Tibial artery (tissue), 4 donors: Measurements from ENCODE around the gene MIX23.

Source experiments
- DNase-seq, 2 donors: peaks; one replicate each; pipeline ENCODE4 v3.0.0-alpha.2; 2019
- H3K27ac ChIP-seq, 2 donors: fragments of 200-600 bp; sonication (generic) in 1 of 2; 1 replicate in 1 of 2; 2 replicates in 1 of 2; pipeline ENCODE4 v1.5.1; 2018 to 2019; ENCODE audit warnings: mild to moderate bottlenecking in 1 of 2
- H3K27me3 ChIP-seq, 2 donors: fragments of 200-600 bp; sonication (generic) in 1 of 2; one replicate each; pipeline versions ENCODE4 v1.5.1 to v1.6.0; 2016 to 2019
- H3K36me3 ChIP-seq, 3 donors: fragments of 200-600 bp; sonication (generic) in 2 of 3; one replicate each; pipeline ENCODE4 v1.5.1; 2016 to 2019; ENCODE audit warnings: mild to moderate bottlenecking in 2 of 3
- H3K4me1 ChIP-seq, 4 donors: fragments of 200-600 bp; sonication (generic) in 2 of 4; 1 replicate in 3 of 4; 2 replicates in 1 of 4; pipeline ENCODE4 v1.5.1; 2016 to 2019
- H3K4me3 ChIP-seq, 2 donors: fragments of 200-600 bp; sonication (generic) in 1 of 2; 1 replicate in 1 of 2; 2 replicates in 1 of 2; pipeline ENCODE4 v1.5.1; 2018 to 2019; ENCODE audit warnings: mild to moderate bottlenecking in 2 of 2
- H3K9me3 ChIP-seq, 3 donors: fragments of 200-600 bp; sonication (generic) in 1 of 3; one replicate each; pipeline ENCODE4 v1.5.1; 2016 to 2019
- intact Hi-C: fragments of 100-400 bp; cut with DNase I; formaldehyde crosslinking; loops from one replicate; pipeline ENCODE4 v1.15.0; 2023; ENCODE audit warnings: low total_unique reads
- TF ChIP-seq, protein P1 (sequence below), 2 experiments: fragments of 200-600 bp in 1 of 2; fragments of 450-650 bp in 1 of 2; IDR thresholded peaks; one replicate each; pipeline ENCODE4 v1.5.1; 2017 to 2019; ENCODE audit warnings: antibody characterized with exemption in 2 of 2, mild to moderate bottlenecking in 1 of 2, moderate library complexity in 1 of 2

Gene MIX23

DNA sequence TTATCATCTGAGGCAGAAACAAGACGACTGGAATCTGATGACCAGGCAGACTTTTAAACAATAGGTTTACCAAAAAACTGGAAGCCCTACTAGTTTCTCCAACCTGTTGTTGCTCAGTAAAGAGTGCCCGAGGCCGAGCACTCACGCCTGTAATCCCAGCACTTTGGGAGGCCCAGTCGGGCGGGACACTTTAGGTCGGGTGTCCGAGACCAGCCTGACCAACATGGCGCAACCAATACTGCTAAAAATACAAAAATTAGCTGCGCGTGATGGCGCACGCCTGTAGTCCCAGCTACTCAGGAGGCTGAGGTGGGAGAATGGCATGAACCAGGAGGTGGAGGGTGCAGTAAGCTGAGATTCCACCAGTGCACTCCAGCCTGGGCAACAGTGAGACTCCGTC, 33.9 kb upstream of the MIX23 start:
- peaks cover 2 to 11% (median 3%) of the 10 kb centered on the region in 3 donors for H3K36me3 ChIP-seq
- peak overlapping the region; percentile 89 to 92 for H3K27ac ChIP-seq
- intact Hi-C loops, result no loop called here
- no peak for DNase-seq
- H3K9me3 ChIP-seq, result no peaks in the 10 kb centered on the region
- H3K4me3 ChIP-seq, result peak overlapping the region; percentile 68 to 88
- TF ChIP-seq, protein P1, sequence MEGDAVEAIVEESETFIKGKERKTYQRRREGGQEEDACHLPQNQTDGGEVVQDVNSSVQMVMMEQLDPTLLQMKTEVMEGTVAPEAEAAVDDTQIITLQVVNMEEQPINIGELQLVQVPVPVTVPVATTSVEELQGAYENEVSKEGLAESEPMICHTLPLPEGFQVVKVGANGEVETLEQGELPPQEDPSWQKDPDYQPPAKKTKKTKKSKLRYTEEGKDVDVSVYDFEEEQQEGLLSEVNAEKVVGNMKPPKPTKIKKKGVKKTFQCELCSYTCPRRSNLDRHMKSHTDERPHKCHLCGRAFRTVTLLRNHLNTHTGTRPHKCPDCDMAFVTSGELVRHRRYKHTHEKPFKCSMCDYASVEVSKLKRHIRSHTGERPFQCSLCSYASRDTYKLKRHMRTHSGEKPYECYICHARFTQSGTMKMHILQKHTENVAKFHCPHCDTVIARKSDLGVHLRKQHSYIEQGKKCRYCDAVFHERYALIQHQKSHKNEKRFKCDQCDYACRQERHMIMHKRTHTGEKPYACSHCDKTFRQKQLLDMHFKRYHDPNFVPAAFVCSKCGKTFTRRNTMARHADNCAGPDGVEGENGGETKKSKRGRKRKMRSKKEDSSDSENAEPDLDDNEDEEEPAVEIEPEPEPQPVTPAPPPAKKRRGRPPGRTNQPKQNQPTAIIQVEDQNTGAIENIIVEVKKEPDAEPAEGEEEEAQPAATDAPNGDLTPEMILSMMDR (IDR thresholded peaks at IDR 0.05), result no peak
- H3K27me3 ChIP-seq, result no peaks in the 10 kb centered on the region
- peaks cover 0 to 39% (median 24%) of the 10 kb centered on the region in 4 donors for H3K4me1 ChIP-seq

DNA sequence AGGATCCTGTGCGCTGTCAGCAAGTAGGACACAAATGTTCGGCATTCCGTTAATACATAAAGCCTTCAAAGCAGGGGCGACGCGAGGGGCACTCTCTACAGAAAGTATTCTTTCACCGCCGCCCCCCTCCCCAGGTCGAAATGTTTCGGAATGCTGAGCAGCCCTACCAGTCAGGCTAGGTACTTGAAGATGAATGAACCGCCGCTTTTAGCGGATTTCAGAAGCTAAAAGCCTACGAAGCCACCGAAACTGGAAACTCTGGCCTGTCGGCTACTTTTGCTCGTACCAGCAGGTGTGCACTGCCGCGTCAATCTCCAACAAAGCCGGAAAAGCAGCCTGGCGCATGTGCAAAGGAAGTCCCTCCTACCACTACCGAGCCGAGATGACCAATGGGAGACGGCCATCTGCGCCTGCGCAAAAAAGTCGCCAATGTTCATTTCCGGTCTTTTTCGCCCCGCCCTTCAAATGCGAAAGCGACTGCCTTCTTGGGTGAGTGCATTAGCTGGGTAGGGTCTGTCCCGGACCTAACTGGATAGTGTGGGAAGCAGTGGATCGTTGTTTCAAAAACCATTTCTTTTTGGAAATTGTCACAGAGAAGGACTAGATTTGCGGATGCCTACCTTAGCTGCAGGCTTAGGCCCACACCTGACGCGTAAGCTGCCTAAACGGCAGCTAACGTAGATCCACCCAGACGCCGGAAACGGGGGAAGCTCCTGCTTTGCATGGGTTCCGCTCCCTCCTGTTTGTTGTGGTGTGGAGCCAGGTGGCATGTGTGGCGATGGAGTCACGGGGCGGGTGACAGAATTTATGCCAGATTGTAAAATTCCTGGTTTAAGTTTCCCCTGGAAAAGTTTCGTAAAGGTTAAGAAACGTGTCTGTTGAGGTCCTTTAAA, 33.0 kb upstream of the MIX23 start, which contains the start of gene WDR5B:
WDR5B (minus strand) TSS at position 301 of the 893 bp plus-strand sequence. CDS start 534 bp downstream, outside the sequence.
- H3K4me1 ChIP-seq, result peaks cover 0 to 39% (median 24%) of the 10 kb centered on the region in 4 donors
- DNase-seq, result peak; percentile 96 to 99
- no peaks in the 10 kb centered on the region for H3K9me3 ChIP-seq
- no peaks in the 10 kb centered on the region for H3K27me3 ChIP-seq
- H3K4me3 ChIP-seq, result peak within 1 kb of the TSS; percentile 68 to 88
- peak within 1 kb of the TSS; percentile 89 to 92 for H3K27ac ChIP-seq
- H3K36me3 ChIP-seq, result peaks cover 0 to 10% (median 3%) of the 10 kb centered on the region in 3 donors
- intact Hi-C loops, result no loop called here
- TF ChIP-seq, protein P1 (IDR thresholded peaks at IDR 0.05), result peak; percentile 8 to 24

DNA sequence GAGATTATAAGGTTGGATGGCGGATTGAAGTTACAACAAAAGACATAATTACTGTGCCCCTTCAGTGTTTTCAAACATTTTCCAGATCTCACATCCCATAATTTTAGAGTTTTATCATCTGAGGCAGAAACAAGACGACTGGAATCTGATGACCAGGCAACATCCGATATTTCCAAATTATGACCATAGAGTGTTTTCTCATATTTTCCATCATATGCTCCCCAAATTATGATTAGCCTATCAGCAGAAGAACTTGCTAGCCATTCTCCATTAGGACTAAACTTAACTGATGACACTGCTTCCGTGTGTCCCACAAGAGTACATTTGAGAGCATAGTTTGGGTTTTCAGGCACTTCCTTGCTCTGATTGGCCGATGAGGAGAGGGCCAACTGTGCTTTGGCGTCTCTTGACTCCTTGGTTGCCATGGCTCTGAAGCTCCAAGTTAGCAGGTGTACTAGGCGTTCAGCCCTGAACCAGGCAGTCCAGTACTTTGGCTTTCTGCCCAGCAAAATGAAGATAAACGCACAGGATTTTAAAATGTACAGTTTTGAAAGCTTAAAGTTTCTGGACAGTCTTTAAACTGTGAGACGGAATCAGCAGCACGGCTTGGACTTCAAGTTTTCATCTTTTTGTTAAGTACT, 32.2 kb upstream of the MIX23 start:
- TF ChIP-seq, protein P1 (IDR thresholded peaks at IDR 0.05), result no peak
- H3K9me3 ChIP-seq, result no peaks in the 10 kb centered on the region
- intact Hi-C loops, result no loop called here
- H3K27ac ChIP-seq, result peak overlapping the region; percentile 89 to 92
- no peak for DNase-seq
- H3K36me3 ChIP-seq, result peaks cover 0 to 18% (median 10%) of the 10 kb centered on the region in 3 donors
- peaks cover 0 to 39% (median 24%) of the 10 kb centered on the region in 4 donors for H3K4me1 ChIP-seq
- H3K4me3 ChIP-seq, result peak overlapping the region; percentile 68 to 88
- H3K27me3 ChIP-seq, result no peaks in the 10 kb centered on the region

DNA sequence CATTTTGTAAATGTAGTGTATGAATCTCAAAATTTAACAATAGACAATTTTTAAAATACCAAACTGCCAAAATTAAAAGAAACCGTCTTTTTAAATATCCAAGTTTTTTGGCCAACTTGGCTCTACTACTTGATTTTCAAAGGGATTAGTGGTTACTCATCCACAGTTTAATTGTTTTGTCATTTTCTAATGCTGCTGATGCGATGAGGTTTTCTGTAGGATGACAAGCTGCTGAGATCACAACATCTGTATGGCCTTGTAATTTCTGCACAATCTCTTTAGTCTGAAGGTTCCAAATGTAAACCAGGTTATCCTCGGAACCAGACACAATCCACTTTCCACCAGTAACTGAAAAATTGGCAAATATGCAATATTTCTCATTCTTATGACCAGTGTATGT, 31.4 kb upstream of the MIX23 start:
- Histone ChIP-seq H3K27me3 (no peaks in the 10 kb centered on the region), H3K4me3 (no peak overlapping the region), H3K27ac (peak overlapping the region in 1 of 2 donors; percentile 89), H3K36me3 (peaks cover 0 to 26% (median 18%) of the 10 kb centered on the region in 3 donors), H3K4me1 (peaks cover 0 to 39% (median 24%) of the 10 kb centered on the region in 4 donors), H3K9me3 (no peaks in the 10 kb centered on the region)
- DNase-seq, result no peak
- intact Hi-C loops, result no loop called here
- TF ChIP-seq, protein P1 (IDR thresholded peaks at IDR 0.05), result no peak

DNA sequence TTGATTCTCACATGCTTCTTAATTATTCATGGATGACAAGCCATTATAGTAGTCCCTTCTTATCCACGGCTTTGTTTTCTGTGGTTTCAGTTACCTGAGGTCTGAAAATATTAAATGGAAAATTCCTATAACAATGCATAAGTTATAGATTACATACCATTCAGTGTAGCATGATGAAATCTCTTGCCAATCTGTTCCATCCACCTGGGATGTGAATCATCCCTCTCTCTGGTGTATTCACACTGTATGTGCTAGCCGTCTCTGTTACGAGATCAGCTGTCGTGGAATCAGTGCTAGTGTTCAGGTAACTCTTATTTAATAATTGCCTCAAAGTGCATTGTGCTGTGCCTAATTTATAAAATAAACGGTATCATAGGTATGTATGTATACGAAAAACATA, 27.6 kb upstream of the MIX23 start:
- no peak for DNase-seq
- intact Hi-C loops, result no loop called here
- no peak overlapping the region for H3K4me3 ChIP-seq
- no peaks in the 10 kb centered on the region for H3K9me3 ChIP-seq
- TF ChIP-seq, protein P1 (IDR thresholded peaks at IDR 0.05), result no peak
- H3K36me3 ChIP-seq, result peaks cover 0 to 62% (median 41%) of the 10 kb centered on the region in 3 donors
- H3K4me1 ChIP-seq, result peaks cover 0 to 28% (median 14%) of the 10 kb centered on the region in 4 donors
- no peaks in the 10 kb centered on the region for H3K27me3 ChIP-seq
- H3K27ac ChIP-seq, result no peak overlapping the region
